GM21825 (cell line): ENCODE measurements around the gene TGFBR1.
A peak's percentile ranks its signal among the peaks of the same experiment; 100 is the strongest.

ENCODE experiments used
- ATAC-seq: cut with Tn5 transposase; IDR thresholded peaks from one replicate; pipeline ENCODE4 v1.9.1; 2021; ENCODE audit warnings: mild to moderate bottlenecking, moderate library complexity; ENCODE audit not compliant: unreplicated experiment

The TGFBR1 gene

GRCh38 chr9:99130069-99130468 lies 25.2 kb downstream of the TGFBR1 start:
- peak; percentile 70 for ATAC-seq

GRCh38 chr9:99133145-99133544 lies 28.2 kb downstream of the TGFBR1 start:
- ATAC-seq = no peak

- ATAC-seq = no peak
Measured at GRCh38 chr9:99134893-99135341, 30.0 kb downstream of the TGFBR1 start.

- ATAC-seq = peak; percentile 41
Measured at GRCh38 chr9:99135456-99135855, 30.5 kb downstream of the TGFBR1 start.

GRCh38 chr9:99137225-99137624 lies 32.3 kb downstream of the TGFBR1 start:
- ATAC-seq = no peak

- no peak for ATAC-seq
Measured at GRCh38 chr9:99137891-99138290, 33.0 kb downstream of the TGFBR1 start.

- no peak for ATAC-seq
Measured at GRCh38 chr9:99138424-99139284, 33.7 kb downstream of the TGFBR1 start.

- no peak for ATAC-seq
Measured at GRCh38 chr9:99139868-99140267, 35.0 kb downstream of the TGFBR1 start.

- ATAC-seq = peak; percentile 52
Measured at GRCh38 chr9:99140685-99141314, 35.9 kb downstream of the TGFBR1 start.

GRCh38 chr9:99141849-99142248 lies 36.9 kb downstream of the TGFBR1 start:
- no peak for ATAC-seq

GRCh38 chr9:99142275-99142674 lies 37.4 kb downstream of the TGFBR1 start:
- ATAC-seq = no peak

GRCh38 chr9:99143655-99144054 lies 38.7 kb downstream of the TGFBR1 start:
- ATAC-seq = no peak

GRCh38 chr9:99144966-99145365 lies 40.1 kb downstream of the TGFBR1 start:
- ATAC-seq = no peak

- no peak for ATAC-seq
Measured at GRCh38 chr9:99146574-99146973, 41.7 kb downstream of the TGFBR1 start.

- ATAC-seq = no peak
Measured at GRCh38 chr9:99147177-99147576, 42.3 kb downstream of the TGFBR1 start.

GRCh38 chr9:99150451-99151171 lies 45.7 kb downstream of the TGFBR1 start:
- ATAC-seq = no peak

GRCh38 chr9:99154356-99154755 lies 49.4 kb downstream of the TGFBR1 start:
- no peak for ATAC-seq

- ATAC-seq = no peak
Measured at GRCh38 chr9:99155736-99156135, 50.8 kb downstream of the TGFBR1 start.

GRCh38 chr9:99158629-99159028 lies 53.7 kb downstream of the TGFBR1 start:
- ATAC-seq = no peak

GRCh38 chr9:99160173-99160572 lies 55.3 kb downstream of the TGFBR1 start:
- no peak for ATAC-seq

GRCh38 chr9:99162759-99163364 lies 57.9 kb downstream of the TGFBR1 start:
- no peak for ATAC-seq
